Stimulated activated CD8-positive, alpha-beta memory T cell treated with anti-CD3 and anti-CD28 coated beads, Interleukin-7, amount 100 ng/mL, for 4 hours (primary cell): ENCODE data around the gene NPM1.
"Not testable (repeated sequence)": the region's sequence is repeated elsewhere in the genome, so short reads cannot be mapped to it uniquely, and the experiment has no call there.

ENCODE experiments used
- DNase-seq, 2 donors: peaks; one replicate each; pipeline ENCODE4 v3.0.0-alpha.2; 2020; ENCODE audit warnings: low read depth in 2 of 2

NPM1 gene

GRCh38 chr5:171413153-171413910, 25.7 kb downstream of the NPM1 start:
- no peak for DNase-seq

- not testable (repeated sequence) for DNase-seq
Observed at GRCh38 chr5:171413993-171414392, 26.3 kb downstream of the NPM1 start.

- DNase-seq: no peak
Observed at GRCh38 chr5:171415115-171415730, 27.6 kb downstream of the NPM1 start.

GRCh38 chr5:171416160-171417049, 28.8 kb downstream of the NPM1 start:
- no peak for DNase-seq

- peak in 1 of 2 donors; percentile 29 for DNase-seq
Observed at GRCh38 chr5:171418316-171418981, 30.8 kb downstream of the NPM1 start.

GRCh38 chr5:171418982-171419687, 31.5 kb downstream of the NPM1 start, which contains the start of gene FGF18:
Gene FGF18, plus strand, starts transcription at chr5:171419647. Its CDS starts 553 bp downstream, at chr5:171420200.
- peak in 1 of 2 donors; percentile 15 for DNase-seq

- peak in 1 of 2 donors; percentile 3 for DNase-seq
Observed at GRCh38 chr5:171419688-171420430, 32.2 kb downstream of the NPM1 start.

GRCh38 chr5:171420431-171421241, 33.0 kb downstream of the NPM1 start:
- DNase-seq: no peak

GRCh38 chr5:171421331-171422262, 33.9 kb downstream of the NPM1 start:
- DNase-seq: no peak

GRCh38 chr5:171422495-171422894, 34.8 kb downstream of the NPM1 start:
- no peak for DNase-seq

- DNase-seq: no peak
Observed at GRCh38 chr5:171422902-171423663, 35.4 kb downstream of the NPM1 start.

GRCh38 chr5:171424726-171425125, 37.1 kb downstream of the NPM1 start:
- no peak for DNase-seq

GRCh38 chr5:171425596-171426244, 38.1 kb downstream of the NPM1 start:
- DNase-seq: no peak

GRCh38 chr5:171426266-171426665, 38.6 kb downstream of the NPM1 start:
- DNase-seq: no peak

GRCh38 chr5:171426680-171427079, 39.0 kb downstream of the NPM1 start:
- DNase-seq: no peak

- no peak for DNase-seq
Observed at GRCh38 chr5:171427318-171428167, 39.9 kb downstream of the NPM1 start.
